GM12865 (cell line): Measurements from ENCODE around the gene ARHGAP44.

Source experiments
- DNase-seq: peaks from one replicate; pipeline ENCODE4 v3.0.0; 2010; ENCODE audit warnings: low read depth
- H3K4me3 ChIP-seq: 2 replicates; pipeline ENCODE4 v1.5.1; 2011; ENCODE audit warnings: mild to moderate bottlenecking, low read depth, low read length, control low read depth
- TF ChIP-seq, protein P1 (sequence below): IDR thresholded peaks from 2 replicates; pipeline ENCODE4 v1.5.1; 2011; ENCODE audit warnings: low read length, control low read depth, low read depth, inconsistent platforms; ENCODE audit not compliant: insufficient read depth; ENCODE audit errors: missing control alignments

The ARHGAP44 gene

DNA sequence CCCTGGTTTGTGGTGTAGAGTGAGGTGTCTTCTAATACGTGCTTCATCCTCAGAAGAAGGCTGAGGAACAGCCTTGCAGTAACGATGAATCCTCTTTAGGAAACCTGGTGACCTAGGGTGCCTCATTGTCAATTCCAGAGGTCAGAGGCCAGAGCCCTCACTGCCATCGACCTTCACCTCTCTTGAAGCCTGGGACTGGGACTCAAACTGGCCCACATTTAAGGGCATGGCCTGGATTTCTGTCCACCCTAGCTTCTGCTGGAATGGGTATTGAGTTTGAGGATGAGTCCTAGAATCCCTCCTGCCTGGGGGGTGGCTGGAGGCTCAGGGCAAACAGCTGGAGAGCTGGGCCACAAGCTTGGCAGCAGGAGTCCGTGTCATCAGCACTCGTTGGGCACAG lies 189.9 kb downstream of the ARHGAP44 start:
- TF ChIP-seq, protein P1, sequence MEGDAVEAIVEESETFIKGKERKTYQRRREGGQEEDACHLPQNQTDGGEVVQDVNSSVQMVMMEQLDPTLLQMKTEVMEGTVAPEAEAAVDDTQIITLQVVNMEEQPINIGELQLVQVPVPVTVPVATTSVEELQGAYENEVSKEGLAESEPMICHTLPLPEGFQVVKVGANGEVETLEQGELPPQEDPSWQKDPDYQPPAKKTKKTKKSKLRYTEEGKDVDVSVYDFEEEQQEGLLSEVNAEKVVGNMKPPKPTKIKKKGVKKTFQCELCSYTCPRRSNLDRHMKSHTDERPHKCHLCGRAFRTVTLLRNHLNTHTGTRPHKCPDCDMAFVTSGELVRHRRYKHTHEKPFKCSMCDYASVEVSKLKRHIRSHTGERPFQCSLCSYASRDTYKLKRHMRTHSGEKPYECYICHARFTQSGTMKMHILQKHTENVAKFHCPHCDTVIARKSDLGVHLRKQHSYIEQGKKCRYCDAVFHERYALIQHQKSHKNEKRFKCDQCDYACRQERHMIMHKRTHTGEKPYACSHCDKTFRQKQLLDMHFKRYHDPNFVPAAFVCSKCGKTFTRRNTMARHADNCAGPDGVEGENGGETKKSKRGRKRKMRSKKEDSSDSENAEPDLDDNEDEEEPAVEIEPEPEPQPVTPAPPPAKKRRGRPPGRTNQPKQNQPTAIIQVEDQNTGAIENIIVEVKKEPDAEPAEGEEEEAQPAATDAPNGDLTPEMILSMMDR: no peak
- DNase-seq: no peak
- no peak overlapping the region for H3K4me3 ChIP-seq

DNA sequence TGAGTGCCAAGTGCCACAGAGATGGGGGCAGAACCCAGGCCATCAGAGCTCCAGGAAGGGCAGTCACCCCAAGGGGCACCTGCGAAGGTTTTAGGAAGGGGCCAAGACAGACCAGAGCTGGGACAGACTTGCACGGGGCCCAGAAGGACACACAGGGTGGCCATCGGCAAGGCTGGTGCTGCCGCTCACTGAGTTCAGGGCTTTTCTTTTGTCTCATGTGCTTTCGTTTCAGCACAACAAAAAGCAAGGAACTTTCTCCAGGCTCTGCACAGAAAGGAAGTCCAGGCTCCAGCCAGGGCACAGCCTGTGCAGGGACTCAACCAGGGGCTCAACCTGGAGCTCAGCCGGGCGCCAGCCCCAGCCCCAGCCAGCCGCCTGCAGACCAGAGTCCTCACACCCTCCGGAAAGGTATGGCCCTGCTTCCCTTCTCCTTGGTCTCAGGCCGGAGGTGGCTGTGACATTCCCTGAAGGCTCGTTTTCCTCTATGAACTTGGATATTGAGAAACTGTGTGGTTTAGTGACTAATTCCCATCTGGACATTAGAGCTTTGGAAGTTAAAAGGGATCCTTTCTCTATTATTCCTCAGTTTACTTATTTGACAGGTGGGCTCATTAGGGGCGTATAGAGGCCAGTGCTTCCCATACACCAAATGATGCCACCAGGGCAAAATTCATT lies 190.7 kb downstream of the ARHGAP44 start:
- TF ChIP-seq, protein P1: no peak
- no peak for DNase-seq
- no peak overlapping the region for H3K4me3 ChIP-seq

DNA sequence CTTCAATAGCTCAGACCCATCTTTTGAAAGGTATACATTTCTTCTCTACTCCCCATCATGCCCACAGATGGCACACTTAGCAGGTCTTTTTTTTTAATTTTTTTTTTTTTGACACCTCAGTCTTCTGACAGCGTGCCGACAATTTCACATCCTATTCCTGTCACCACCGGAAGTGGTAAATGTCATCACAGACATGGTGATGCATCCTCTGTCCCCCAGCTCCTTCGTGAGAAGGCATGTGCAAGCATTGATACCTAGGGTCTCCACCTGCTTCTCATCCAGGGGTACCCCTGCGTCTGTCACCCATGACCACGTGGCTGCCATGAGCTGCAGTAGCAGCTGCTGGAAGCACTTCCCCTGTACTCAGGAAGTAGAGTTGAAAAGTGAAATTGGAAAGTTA lies 192.9 kb downstream of the ARHGAP44 start:
- TF ChIP-seq, protein P1: no peak
- peak; percentile 49 for DNase-seq
- no peak overlapping the region for H3K4me3 ChIP-seq

DNA sequence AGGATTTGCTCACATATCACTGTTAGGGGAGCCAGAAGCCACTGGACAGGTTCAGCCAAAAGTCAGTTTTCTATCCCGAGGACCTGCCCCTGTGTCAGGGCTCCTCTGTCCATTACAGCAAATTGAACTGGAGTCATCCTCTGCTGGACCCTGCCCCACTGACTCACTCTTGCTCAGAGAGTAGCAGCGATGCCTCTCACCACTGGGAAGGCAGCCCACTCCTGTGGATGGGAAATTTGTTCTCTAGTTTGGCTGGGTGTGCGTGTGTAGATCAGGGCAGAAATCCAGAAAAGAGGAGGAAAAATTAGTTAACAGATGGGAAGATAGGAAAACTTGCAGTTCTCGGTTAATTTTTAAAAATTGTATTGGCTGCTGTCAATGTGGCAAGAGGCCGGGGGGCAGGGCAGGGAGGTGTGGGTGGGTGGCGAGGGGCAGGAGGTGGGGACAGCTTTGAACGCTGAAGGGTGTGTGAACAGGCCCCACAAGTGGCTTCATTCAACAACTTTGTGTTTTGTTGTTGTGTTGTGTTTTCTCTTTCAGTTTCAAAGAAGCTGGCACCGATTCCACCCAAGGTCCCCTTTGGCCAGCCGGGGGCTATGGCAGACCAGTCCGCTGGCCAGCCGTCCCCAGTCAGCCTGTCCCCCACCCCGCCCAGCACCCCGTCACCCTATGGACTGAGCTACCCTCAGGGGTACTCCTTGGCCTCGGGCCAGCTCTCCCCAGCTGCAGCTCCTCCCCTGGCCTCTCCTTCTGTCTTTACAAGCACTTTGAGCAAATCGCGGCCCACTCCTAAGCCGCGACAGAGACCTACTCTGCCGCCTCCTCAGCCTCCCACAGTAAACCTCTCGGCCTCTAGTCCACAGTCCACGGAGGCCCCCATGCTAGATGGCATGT lies 194.9 kb downstream of the ARHGAP44 start:
- TF ChIP-seq, protein P1: no peak
- H3K4me3 ChIP-seq: no peak overlapping the region
- DNase-seq: no peak

DNA sequence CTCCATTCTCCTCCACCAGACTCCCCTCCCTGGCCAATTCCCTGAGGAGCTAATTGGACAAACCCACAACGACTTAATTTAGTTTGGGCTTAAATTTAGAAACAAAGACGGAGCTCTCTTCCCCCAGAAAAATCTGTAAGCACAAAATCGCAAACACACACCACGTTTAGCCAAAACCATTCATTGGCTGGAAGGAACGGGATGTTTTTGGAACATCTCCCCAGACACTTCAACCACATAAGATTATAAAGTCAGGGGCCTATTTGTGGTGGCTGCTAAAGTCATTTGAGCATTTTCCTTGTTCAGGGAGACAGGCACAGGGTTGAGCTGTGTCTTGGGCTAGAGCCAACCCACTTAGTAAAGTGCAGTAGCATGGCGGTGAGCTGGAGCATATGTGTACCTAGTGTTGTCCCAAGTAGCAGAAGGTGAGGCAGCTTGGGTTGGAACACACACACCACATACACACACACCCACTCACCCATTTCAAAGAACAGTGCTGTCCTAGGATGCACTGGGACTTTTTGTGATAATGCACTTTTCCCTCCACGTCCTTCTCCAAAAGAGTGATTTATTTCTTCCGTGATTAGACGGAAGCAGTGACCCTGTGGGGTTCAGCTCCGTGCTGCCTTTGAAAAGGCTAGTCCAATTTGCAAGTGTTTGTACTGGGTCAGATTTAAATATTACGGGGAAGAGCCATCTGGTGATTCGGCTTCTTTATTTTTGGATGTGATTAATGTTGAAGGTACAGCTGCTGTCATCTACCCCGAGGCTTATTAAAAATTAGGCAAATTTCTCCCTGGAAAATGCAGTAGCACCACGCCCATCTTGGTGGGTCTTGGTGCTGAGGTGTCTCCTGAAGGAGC lies 196.4 kb downstream of the ARHGAP44 start:
- TF ChIP-seq, protein P1: no peak
- no peak for DNase-seq
- H3K4me3 ChIP-seq: no peak overlapping the region

DNA sequence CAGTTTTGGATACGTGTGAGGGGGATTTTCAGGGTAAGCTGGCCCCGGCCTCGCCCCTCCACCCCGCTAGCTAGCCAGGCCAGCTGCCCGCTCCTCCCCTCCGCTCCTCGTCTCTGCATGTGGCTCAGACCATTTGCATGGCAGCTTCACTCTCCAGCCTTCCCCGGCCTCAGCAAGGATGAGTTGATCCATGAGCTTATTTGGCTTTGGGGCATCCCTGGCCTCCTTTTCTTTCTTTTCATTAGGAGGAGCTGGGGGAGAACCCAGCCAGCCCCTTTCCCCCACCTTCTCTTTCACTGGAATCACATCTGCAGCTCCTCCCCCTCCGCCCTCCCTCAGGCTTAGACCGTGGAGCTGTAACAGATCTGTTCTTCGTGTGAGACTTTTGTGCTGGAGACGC lies 197.8 kb downstream of the ARHGAP44 start:
- DNase-seq: no peak
- H3K4me3 ChIP-seq: no peak overlapping the region
- TF ChIP-seq, protein P1: no peak
